ENCODE results near the gene OGA.

GRCh38 chr10:101812606-101813005 is 5.6 kb downstream of the OGA start:
- TF ChIP-seq, protein P1, sequence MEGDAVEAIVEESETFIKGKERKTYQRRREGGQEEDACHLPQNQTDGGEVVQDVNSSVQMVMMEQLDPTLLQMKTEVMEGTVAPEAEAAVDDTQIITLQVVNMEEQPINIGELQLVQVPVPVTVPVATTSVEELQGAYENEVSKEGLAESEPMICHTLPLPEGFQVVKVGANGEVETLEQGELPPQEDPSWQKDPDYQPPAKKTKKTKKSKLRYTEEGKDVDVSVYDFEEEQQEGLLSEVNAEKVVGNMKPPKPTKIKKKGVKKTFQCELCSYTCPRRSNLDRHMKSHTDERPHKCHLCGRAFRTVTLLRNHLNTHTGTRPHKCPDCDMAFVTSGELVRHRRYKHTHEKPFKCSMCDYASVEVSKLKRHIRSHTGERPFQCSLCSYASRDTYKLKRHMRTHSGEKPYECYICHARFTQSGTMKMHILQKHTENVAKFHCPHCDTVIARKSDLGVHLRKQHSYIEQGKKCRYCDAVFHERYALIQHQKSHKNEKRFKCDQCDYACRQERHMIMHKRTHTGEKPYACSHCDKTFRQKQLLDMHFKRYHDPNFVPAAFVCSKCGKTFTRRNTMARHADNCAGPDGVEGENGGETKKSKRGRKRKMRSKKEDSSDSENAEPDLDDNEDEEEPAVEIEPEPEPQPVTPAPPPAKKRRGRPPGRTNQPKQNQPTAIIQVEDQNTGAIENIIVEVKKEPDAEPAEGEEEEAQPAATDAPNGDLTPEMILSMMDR (IDR thresholded peaks at IDR 0.05) = no peak
- TF ChIP-seq POLR2A (IDR thresholded peaks at IDR 0.05) (no peak), POLR2AphosphoS5 (IDR thresholded peaks at IDR 0.05) (no peak)
